ENCODE results near the gene SLAMF9. TPM values are rescaled to one million over a fixed set of nuclear protein-coding genes. Genes with fewer than 3 reads are reported as not detected.

SLAMF9 gene
- total and polyA plus RNA-seq, 8 donors = not detected

DNA sequence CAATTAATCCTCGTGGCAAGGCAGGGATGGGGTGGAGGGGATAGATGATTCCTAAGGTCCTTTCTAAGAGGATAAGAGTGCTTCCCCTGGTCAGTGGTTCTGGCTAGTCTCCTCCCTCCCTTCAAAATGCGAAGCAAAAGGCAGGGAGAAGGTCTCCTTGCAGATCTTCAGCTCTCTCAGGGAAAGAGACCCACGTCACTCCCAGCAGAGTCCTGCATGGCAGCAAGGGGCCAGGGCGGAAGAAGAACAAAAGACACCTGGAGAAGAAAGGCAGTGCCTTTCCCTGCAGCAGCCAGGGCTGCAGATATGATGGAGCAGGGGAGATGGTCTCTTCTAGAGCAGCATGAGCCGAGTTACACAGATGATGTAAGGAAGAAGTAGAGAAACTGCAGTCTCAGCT is 29.6 kb upstream of the SLAMF9 start:
- no peak overlapping the region for H3K27ac ChIP-seq
- FAIRE-seq = no peak
- peak in 1 of 6 donors; percentile 1 for DNase-seq
- ATAC-seq = no peak
- 64 to 69% methylated on average over 5 of the region's 5 CpGs for WGBS, 2 donors
- no peaks in the 10 kb centered on the region for H3K4me1 ChIP-seq
- TF ChIP-seq, protein P1, sequence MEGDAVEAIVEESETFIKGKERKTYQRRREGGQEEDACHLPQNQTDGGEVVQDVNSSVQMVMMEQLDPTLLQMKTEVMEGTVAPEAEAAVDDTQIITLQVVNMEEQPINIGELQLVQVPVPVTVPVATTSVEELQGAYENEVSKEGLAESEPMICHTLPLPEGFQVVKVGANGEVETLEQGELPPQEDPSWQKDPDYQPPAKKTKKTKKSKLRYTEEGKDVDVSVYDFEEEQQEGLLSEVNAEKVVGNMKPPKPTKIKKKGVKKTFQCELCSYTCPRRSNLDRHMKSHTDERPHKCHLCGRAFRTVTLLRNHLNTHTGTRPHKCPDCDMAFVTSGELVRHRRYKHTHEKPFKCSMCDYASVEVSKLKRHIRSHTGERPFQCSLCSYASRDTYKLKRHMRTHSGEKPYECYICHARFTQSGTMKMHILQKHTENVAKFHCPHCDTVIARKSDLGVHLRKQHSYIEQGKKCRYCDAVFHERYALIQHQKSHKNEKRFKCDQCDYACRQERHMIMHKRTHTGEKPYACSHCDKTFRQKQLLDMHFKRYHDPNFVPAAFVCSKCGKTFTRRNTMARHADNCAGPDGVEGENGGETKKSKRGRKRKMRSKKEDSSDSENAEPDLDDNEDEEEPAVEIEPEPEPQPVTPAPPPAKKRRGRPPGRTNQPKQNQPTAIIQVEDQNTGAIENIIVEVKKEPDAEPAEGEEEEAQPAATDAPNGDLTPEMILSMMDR (IDR thresholded peaks at IDR 0.05) = no peak
- H3K9me3 ChIP-seq = no peaks in the 10 kb centered on the region
- no peak overlapping the region for H3K4me3 ChIP-seq
- no peaks in the 10 kb centered on the region for H3K36me3 ChIP-seq
- intact Hi-C loops (cut with DNase I) = no loop called here
- no peaks in the 10 kb centered on the region for H3K27me3 ChIP-seq

DNA sequence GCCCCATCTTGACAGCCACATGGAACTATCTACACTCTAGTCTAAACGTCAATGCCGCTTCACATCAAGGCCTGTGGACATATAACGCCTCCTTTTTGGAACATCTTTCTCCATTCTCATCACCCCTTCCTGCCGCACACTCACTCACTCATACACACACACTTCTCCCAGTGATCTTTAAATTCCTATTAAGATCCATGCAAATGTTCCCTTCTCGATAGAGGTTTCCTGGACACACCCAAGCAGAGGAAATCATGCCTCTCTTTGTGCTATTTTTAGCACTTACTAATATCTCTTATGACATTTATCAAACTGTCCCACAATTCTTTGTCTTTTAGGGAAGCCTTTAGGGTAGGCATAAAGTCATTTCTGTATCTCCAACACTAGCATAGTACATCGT is 28.2 kb upstream of the SLAMF9 start:
- ATAC-seq = no peak
- H3K36me3 ChIP-seq = no peaks in the 10 kb centered on the region
- H3K27me3 ChIP-seq = no peaks in the 10 kb centered on the region
- H3K9me3 ChIP-seq = no peaks in the 10 kb centered on the region
- no peak for FAIRE-seq
- intact Hi-C loops (cut with DNase I) = no loop called here
- TF ChIP-seq, protein P1 (IDR thresholded peaks at IDR 0.05) = no peak
- DNase-seq = peak in 1 of 6 donors; percentile 1
- H3K27ac ChIP-seq = no peak overlapping the region
- 66 to 76% methylated on average over 6 of the region's 6 CpGs for WGBS, 2 donors
- H3K4me3 ChIP-seq = no peak overlapping the region
- no peaks in the 10 kb centered on the region for H3K4me1 ChIP-seq

DNA sequence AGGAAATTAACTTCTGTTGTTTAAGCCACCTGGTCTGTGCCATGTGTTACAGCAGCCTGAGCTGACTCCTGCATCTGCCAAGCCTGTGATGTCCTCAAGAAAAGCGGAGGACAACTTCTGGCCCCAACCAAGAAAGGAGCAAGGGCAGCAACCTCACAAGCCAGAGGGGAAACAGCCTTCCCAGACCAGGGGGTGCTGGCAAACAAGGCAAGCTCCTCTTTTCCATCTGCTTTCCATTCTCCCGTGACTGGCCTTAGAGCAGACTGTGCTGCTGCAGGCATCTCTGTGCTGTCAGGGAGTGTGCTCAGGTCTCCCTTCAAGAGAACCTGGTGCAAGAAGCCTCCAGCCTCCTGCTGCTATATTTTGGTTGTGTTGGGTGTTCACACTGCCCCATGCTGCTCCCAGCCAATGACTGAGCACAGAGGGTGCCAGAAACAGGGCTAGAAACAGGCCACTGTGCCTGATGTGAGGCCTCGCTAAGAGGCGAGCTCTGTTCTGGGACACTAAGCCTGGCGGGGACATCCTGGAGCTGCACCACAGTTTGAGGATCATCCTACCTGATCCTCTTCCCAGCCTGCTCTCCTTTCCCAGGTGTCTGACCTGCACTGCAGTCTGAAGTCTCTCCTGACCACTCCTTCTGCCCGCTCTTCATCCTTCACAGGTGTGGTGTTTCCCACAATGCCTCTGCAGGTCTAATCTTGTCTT is 27.5 kb upstream of the SLAMF9 start:
- no peak overlapping the region for H3K27ac ChIP-seq
- H3K9me3 ChIP-seq = no peaks in the 10 kb centered on the region
- H3K4me3 ChIP-seq = no peak overlapping the region
- TF ChIP-seq, protein P1 (IDR thresholded peaks at IDR 0.05) = no peak
- H3K36me3 ChIP-seq = no peaks in the 10 kb centered on the region
- H3K4me1 ChIP-seq = no peaks in the 10 kb centered on the region
- ATAC-seq (no peak), DNase-seq (peak in 1 of 6 donors; percentile 2), FAIRE-seq (no peak)
- intact Hi-C loops (cut with DNase I) = no loop called here
- H3K27me3 ChIP-seq = no peaks in the 10 kb centered on the region
- WGBS, 2 donors = 92 to 94% methylated on average over 6 of the region's 6 CpGs

DNA sequence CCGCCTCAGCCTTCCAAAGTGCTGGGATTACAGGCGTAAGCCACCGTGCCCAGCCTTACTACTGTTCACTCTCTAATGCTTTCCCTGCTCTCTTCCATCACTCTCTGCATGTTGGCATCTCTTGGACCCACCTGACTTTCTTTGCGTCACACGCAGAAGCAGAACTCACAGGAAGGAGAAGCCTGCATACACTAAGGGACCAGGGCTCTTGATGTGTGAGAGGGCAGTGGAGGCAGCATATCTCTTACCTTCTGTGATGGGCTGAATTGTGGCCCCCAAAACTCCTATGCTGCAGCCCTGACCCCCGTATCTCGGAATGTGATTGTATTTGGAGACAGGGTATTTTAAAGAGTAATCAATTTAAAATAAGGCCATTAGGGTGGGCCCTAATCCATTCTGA is 26.7 kb upstream of the SLAMF9 start:
- ATAC-seq = no peak
- peak in 1 of 6 donors; percentile 2 for DNase-seq
- FAIRE-seq = no peak
- Histone ChIP-seq H3K9me3 (no peaks in the 10 kb centered on the region), H3K27me3 (no peaks in the 10 kb centered on the region), H3K4me1 (no peaks in the 10 kb centered on the region), H3K4me3 (no peak overlapping the region), H3K36me3 (no peaks in the 10 kb centered on the region), H3K27ac (no peak overlapping the region)
- TF ChIP-seq, protein P1 (IDR thresholded peaks at IDR 0.05) = no peak
- WGBS, 2 donors = 82 to 92% methylated on average over 7 of the region's 7 CpGs
- intact Hi-C loops (cut with DNase I) = no loop called here

DNA sequence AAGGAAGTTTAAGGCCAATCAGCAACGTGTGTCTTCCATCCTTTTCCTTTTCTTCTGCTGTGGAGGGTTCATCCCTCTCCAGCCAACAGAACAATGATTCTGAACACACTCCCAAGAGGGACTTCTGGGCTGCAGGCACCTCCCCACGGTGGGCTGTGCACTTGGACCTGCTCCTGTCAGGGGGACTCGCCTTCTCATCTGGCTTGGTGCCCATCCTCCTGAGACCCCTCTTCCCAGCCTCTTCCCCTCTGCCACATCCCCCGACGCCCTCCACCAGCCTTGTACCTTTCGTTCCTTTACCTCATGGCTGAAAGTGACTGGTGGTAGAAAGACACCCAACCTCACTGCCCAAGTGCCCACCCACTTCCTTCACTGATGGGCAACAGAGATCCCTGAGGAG is 26.0 kb upstream of the SLAMF9 start:
- Histone ChIP-seq H3K4me3 (no peak overlapping the region), H3K36me3 (no peaks in the 10 kb centered on the region), H3K27ac (no peak overlapping the region), H3K9me3 (no peaks in the 10 kb centered on the region), H3K4me1 (no peaks in the 10 kb centered on the region), H3K27me3 (no peaks in the 10 kb centered on the region)
- intact Hi-C loops (cut with DNase I) = no loop called here
- WGBS, 2 donors = 67% methylated on average over 6 of the region's 6 CpGs
- TF ChIP-seq, protein P1 (IDR thresholded peaks at IDR 0.05) = no peak
- no peak for ATAC-seq
- peak in 1 of 6 donors; percentile 1 for DNase-seq
- no peak for FAIRE-seq

Measured in pancreas (tissue), 10 donors.